GM12878 (cell line): ENCODE data around the gene SPATA31D3. TPM values are rescaled to one million over a fixed set of nuclear protein-coding genes. Genes with fewer than 3 reads are reported as not detected.

Experiments
- ATAC-seq: fragments of 200-7000 bp; cut with Tn5 transposase; 3 replicates; pipeline ENCODE4 v1.9.1; 2020; ENCODE audit warnings: mild to moderate bottlenecking, moderate library complexity
- BruUV-seq: library from RNA; stranded (reverse); fragments of 400-500 nt; replicated peaks from 2 replicates; lab custom pipeline; 2021; lab: Mats Ljungman, UMichigan
- CTCF ChIA-PET: fragments of 300-600 bp; sonication (Branson Sonifier 250); formaldehyde crosslinking; extraction: SDS; loops from one replicate; lab custom pipeline; 2021; ENCODE audit warnings: inconsistent platforms; lab: Yijun Ruan, JAX
- POLR2A ChIA-PET: fragments of 350-600 bp; formaldehyde crosslinking; extraction: SDS; loops from one replicate; lab custom pipeline; 2021; ENCODE audit warnings: inconsistent platforms; lab: Charles Lee
- RAD21 ChIA-PET: fragments of 300-600 bp; sonication (Branson Sonifier 250); formaldehyde crosslinking; loops from one replicate; lab custom pipeline; 2023; ENCODE audit warnings: antibody characterized with exemption; ENCODE audit not compliant: unreplicated experiment; lab: Charles Lee
- SMC1A ChIA-PET: fragments of 300-600 bp; sonication (Branson Sonifier 250); formaldehyde crosslinking; loops from one replicate; lab custom pipeline; 2023; ENCODE audit not compliant: unreplicated experiment, uncharacterized antibody; lab: Charles Lee
- DNase-seq: peaks from one replicate; pipeline ENCODE4 v3.0.0-alpha.2; 2011; ENCODE audit warnings: low read depth, low spot score
- FAIRE-seq: peaks from 3 replicates; lab custom pipeline; 2011; peaks lifted over from hg19 to GRCh38; lab: Jason Lieb, UNC
- H2AFZ ChIP-seq: 2 replicates; pipeline ENCODE4 v1.6.0; 2011; ENCODE audit warnings: low read depth, low read length, control low read depth; ENCODE audit not compliant: control insufficient read depth
- H3K27ac ChIP-seq: 2 replicates; pipeline ENCODE4 v1.5.1; 2011; ENCODE audit warnings: control low read depth; ENCODE audit not compliant: control insufficient read depth, insufficient read depth
- H3K27me3 ChIP-seq, 2 experiments: replicated peaks in 1 of 2; 2 replicates each; pipeline versions ENCODE4 v1.6.0 to v1.6.1; 2011; ENCODE audit warnings: low read length in 1 of 2; ENCODE audit not compliant: control insufficient read depth in 2 of 2, insufficient read depth in 2 of 2
- H3K36me3 ChIP-seq, 2 experiments: 2 replicates each; pipeline ENCODE4 v1.5.1; 2011; ENCODE audit warnings: low read length in 1 of 2; ENCODE audit not compliant: control insufficient read depth in 2 of 2, insufficient read depth in 2 of 2
- H3K4me1 ChIP-seq: 2 replicates; pipeline ENCODE4 v1.6.1; 2011; ENCODE audit warnings: mild to moderate bottlenecking, low read length, moderate library complexity, mixed read lengths; ENCODE audit not compliant: control insufficient read depth, insufficient read depth
- H3K4me2 ChIP-seq: 2 replicates; pipeline ENCODE4 v1.6.0; 2011; ENCODE audit warnings: control low read depth; ENCODE audit not compliant: control insufficient read depth, insufficient read depth
- H3K4me3 ChIP-seq: fragments of 200-600 bp; sonication (generic); 2 replicates; pipeline ENCODE4 v1.5.1; 2016
- H3K79me2 ChIP-seq: 2 replicates; pipeline ENCODE4 v1.6.0; 2011; ENCODE audit warnings: low read length; ENCODE audit not compliant: control insufficient read depth, insufficient read depth
- H3K9ac ChIP-seq: 2 replicates; pipeline ENCODE4 v1.8.0; 2011; ENCODE audit warnings: low read length, control low read depth, mixed read lengths; ENCODE audit not compliant: control insufficient read depth, insufficient read depth
- H3K9me3 ChIP-seq: replicated peaks from 3 replicates; pipeline ENCODE4 v1.5.1; 2011; ENCODE audit warnings: mild to moderate bottlenecking, low read length; ENCODE audit not compliant: control insufficient read depth, insufficient read depth
- H4K20me1 ChIP-seq: 2 replicates; pipeline ENCODE4 v1.6.0; 2011; ENCODE audit not compliant: control insufficient read depth, insufficient read depth
- E2F4 ChIP-seq: IDR thresholded peaks from 2 replicates; pipeline ENCODE4 v1.6.1; 2012; ENCODE audit warnings: low read depth, low read length, improper control_type of control experiment
- E4F1 ChIP-seq: fragments of 450-650 bp; IDR thresholded peaks from 2 replicates; pipeline ENCODE4 v1.6.1; 2018; ENCODE audit warnings: borderline replicate concordance, mild to moderate bottlenecking; ENCODE audit not compliant: partially characterized antibody
- IRF4 ChIP-seq: IDR thresholded peaks from 2 replicates; pipeline ENCODE4 v1.6.1; 2011; ENCODE audit warnings: low read depth, low read length
- MEF2A ChIP-seq: IDR thresholded peaks from 2 replicates; pipeline ENCODE4 v1.6.1; 2011; ENCODE audit warnings: low read depth, mild to moderate bottlenecking, low read length, moderate library complexity; ENCODE audit not compliant: insufficient read depth
- MEF2B ChIP-seq: fragments of 450-650 bp; IDR thresholded peaks from 2 replicates; pipeline ENCODE4 v1.6.1; 2018; ENCODE audit warnings: mild to moderate bottlenecking, moderate library complexity; ENCODE audit not compliant: partially characterized antibody, poor library complexity, severe bottlenecking
- MXI1 ChIP-seq: fragments of 150-350 bp; IDR thresholded peaks from 2 replicates; pipeline ENCODE4 v1.6.1; 2011; ENCODE audit warnings: low read depth, mild to moderate bottlenecking, inconsistent platforms, low read length, improper control_type of control experiment
- NR2C2 ChIP-seq: IDR thresholded peaks from 2 replicates; pipeline ENCODE4 v1.6.1; 2011; ENCODE audit warnings: borderline replicate concordance, low read depth; ENCODE audit not compliant: control insufficient read depth, insufficient read length
- NR2F1 ChIP-seq: fragments of 450-650 bp; conservative IDR thresholded peaks from 2 replicates; pipeline ENCODE4 v1.6.1; 2017; ENCODE audit warnings: mild to moderate bottlenecking
- PBX3 ChIP-seq: IDR thresholded peaks from 2 replicates; pipeline ENCODE4 v1.6.1; 2011; ENCODE audit warnings: mild to moderate bottlenecking, low read depth, low read length, moderate library complexity; ENCODE audit not compliant: insufficient replicate concordance
- POLR2AphosphoS2 ChIP-seq: IDR thresholded peaks from 2 replicates; pipeline ENCODE4 v1.6.1; 2011; ENCODE audit warnings: low read depth, mild to moderate bottlenecking, low read length, improper control_type of control experiment, moderate library complexity
- POLR2AphosphoS5 ChIP-seq: IDR thresholded peaks from 2 replicates; pipeline ENCODE4 v1.6.1; 2011; ENCODE audit warnings: mild to moderate bottlenecking, low read length, inconsistent platforms
- SIN3A ChIP-seq: IDR thresholded peaks from 2 replicates; pipeline ENCODE4 v1.6.1; 2012; ENCODE audit warnings: low read depth, low read length, improper control_type of control experiment
- SMC3 ChIP-seq: IDR thresholded peaks from 2 replicates; pipeline ENCODE4 v1.6.1; 2011; ENCODE audit warnings: low read length, improper control_type of control experiment, borderline replicate concordance
- TCF3 ChIP-seq: IDR thresholded peaks from 2 replicates; pipeline ENCODE4 v1.6.1; 2012; ENCODE audit warnings: low read depth, mild to moderate bottlenecking, low read length, borderline replicate concordance; ENCODE audit not compliant: insufficient read depth
- USF1 ChIP-seq: IDR thresholded peaks from 2 replicates; pipeline ENCODE4 v1.6.1; 2011; ENCODE audit warnings: borderline replicate concordance, low read depth, mild to moderate bottlenecking, moderate library complexity, mixed read lengths, low read length; ENCODE audit not compliant: insufficient read depth; ENCODE audit errors: extremely low read length
- ZZZ3 ChIP-seq: IDR thresholded peaks from 2 replicates; pipeline ENCODE4 v1.6.1; 2011; ENCODE audit warnings: low read depth; ENCODE audit not compliant: control insufficient read depth, insufficient read length
- in situ Hi-C: fragments of 300-500 bp; cut with MboI; formaldehyde crosslinking; loops from 9 replicates; pipeline ENCODE4 v1.14.3; 2018; ENCODE audit warnings: mixed read lengths
- intact Hi-C: fragments of 100-400 bp; cut with micrococcal nuclease; formaldehyde crosslinking; loops from one replicate; pipeline ENCODE4 v1.14.2; 2022; ENCODE audit not compliant: unreplicated experiment
- polyA plus RNA-seq, 11 experiments: library from polyadenylated mRNA; depleted of rRNA in 4 of 11; unstranded in 6 of 11; stranded (reverse) in 5 of 11; fragments of >200 nt; fragmentation: Nextera tagmentation in 4 of 11; fragmentation: Illumina TruSeq in 1 of 11; extraction: Ambion mirVana in 4 of 11; extraction: Trizol in 1 of 11; gene quantifications; 1 replicate in 1 of 11; 2 replicates in 10 of 11; pipeline versions ENCODE4 v1.2.1 to v1.2.3, GENCODE V29; 2011 to 2016; ENCODE audit warnings: inconsistent platforms in 2 of 11, missing spikeins in 2 of 11, low read depth in 1 of 11
- total RNA-seq, 4 experiments: library from RNA; depleted of rRNA in 3 of 4; stranded (reverse); fragments of >200 nt in 3 of 4; fragmentation: Illumina TruSeq in 1 of 4; extraction: Trizol in 1 of 4; gene quantifications; 2 replicates each; pipeline versions ENCODE4 v1.2.1 to v1.2.3, GENCODE V29; 2013 to 2021

The SPATA31D3 gene
- total and polyA plus RNA-seq, 10 of the 15 experiments (the other 5 are each of a cell fraction or from before 2014, with no cell fraction given), result not detected

- FAIRE-seq, result no peak
- H3K9ac ChIP-seq, result no peak overlapping the region
- SMC1A ChIA-PET, result no interaction called here
- no peaks in the 10 kb centered on the region for H3K36me3 ChIP-seq
- DNase-seq, result no peak
- H3K4me3 ChIP-seq, result no peak overlapping the region
- RAD21 ChIA-PET, result no interaction called here
- no peaks in the 10 kb centered on the region for H4K20me1 ChIP-seq
- ATAC-seq, result no peak
- POLR2A ChIA-PET, result no interaction called here
- no peaks in the 10 kb centered on the region for H3K79me2 ChIP-seq
- H3K4me2 ChIP-seq, result no peak overlapping the region
- BruUV-seq, result no TSS peak
- H3K27me3 ChIP-seq, result no peaks in the 10 kb centered on the region
- no peaks in the 10 kb centered on the region for H3K9me3 ChIP-seq
- TF ChIP-seq POLR2AphosphoS2 (no peak), NR2F1 (no peak), NR2C2 (no peak), MXI1 (no peak), SMC3 (no peak), MEF2A (no peak), IRF4 (no peak), POLR2AphosphoS5 (no peak), USF1 (no peak), TCF3 (no peak), PBX3 (no peak), ZZZ3 (no peak), SIN3A (no peak), MEF2B (no peak), E2F4 (no peak), E4F1 (no peak)
- in situ Hi-C loops, result no loop called here
- CTCF ChIA-PET, result no interaction called here
- intact Hi-C loops, result no loop called here
- no peaks in the 10 kb centered on the region for H3K4me1 ChIP-seq
- no peak overlapping the region for H2AFZ ChIP-seq
- H3K27ac ChIP-seq, result no peak overlapping the region
Observed at GRCh38 chr9:81980568-81980967, 37.3 kb downstream of the SPATA31D3 start.
